Measurements from ENCODE around the gene MOCS1.

DNA sequence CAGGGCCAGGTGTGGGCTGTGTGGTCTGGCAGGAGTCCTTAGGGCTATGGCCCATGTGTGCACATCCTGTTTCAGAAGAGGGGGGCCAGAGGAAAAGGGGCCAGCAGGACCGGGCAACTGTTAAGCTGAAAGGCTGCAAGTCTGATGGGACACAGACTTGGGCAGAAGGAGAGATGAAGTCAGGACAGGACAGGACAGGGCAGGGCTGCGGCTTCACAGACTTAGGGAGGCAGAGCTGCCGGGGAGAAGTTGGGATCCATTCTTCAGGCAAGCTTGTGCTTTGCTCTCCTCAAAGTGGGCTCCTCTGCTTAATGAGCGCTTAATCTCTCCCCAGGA, 28.7 kb downstream of the MOCS1 start:
- no peak for TF ChIP-seq EZH2 (IDR thresholded peaks at IDR 0.05; ENCODE audit: borderline replicate concordance, low read depth, low read length, severe bottlenecking)
- TF ChIP-seq, protein P1, sequence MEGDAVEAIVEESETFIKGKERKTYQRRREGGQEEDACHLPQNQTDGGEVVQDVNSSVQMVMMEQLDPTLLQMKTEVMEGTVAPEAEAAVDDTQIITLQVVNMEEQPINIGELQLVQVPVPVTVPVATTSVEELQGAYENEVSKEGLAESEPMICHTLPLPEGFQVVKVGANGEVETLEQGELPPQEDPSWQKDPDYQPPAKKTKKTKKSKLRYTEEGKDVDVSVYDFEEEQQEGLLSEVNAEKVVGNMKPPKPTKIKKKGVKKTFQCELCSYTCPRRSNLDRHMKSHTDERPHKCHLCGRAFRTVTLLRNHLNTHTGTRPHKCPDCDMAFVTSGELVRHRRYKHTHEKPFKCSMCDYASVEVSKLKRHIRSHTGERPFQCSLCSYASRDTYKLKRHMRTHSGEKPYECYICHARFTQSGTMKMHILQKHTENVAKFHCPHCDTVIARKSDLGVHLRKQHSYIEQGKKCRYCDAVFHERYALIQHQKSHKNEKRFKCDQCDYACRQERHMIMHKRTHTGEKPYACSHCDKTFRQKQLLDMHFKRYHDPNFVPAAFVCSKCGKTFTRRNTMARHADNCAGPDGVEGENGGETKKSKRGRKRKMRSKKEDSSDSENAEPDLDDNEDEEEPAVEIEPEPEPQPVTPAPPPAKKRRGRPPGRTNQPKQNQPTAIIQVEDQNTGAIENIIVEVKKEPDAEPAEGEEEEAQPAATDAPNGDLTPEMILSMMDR (IDR thresholded peaks at IDR 0.05; ENCODE audit: borderline replicate concordance, extremely low read depth, low read length, poor library complexity, severe bottlenecking) = no peak

Measured in DND-41 (cell line).